Measurements from ENCODE around the gene BRD3.
A peak's percentile ranks its signal among the peaks of the same experiment; 100 is the strongest.

Gene BRD3

DNA sequence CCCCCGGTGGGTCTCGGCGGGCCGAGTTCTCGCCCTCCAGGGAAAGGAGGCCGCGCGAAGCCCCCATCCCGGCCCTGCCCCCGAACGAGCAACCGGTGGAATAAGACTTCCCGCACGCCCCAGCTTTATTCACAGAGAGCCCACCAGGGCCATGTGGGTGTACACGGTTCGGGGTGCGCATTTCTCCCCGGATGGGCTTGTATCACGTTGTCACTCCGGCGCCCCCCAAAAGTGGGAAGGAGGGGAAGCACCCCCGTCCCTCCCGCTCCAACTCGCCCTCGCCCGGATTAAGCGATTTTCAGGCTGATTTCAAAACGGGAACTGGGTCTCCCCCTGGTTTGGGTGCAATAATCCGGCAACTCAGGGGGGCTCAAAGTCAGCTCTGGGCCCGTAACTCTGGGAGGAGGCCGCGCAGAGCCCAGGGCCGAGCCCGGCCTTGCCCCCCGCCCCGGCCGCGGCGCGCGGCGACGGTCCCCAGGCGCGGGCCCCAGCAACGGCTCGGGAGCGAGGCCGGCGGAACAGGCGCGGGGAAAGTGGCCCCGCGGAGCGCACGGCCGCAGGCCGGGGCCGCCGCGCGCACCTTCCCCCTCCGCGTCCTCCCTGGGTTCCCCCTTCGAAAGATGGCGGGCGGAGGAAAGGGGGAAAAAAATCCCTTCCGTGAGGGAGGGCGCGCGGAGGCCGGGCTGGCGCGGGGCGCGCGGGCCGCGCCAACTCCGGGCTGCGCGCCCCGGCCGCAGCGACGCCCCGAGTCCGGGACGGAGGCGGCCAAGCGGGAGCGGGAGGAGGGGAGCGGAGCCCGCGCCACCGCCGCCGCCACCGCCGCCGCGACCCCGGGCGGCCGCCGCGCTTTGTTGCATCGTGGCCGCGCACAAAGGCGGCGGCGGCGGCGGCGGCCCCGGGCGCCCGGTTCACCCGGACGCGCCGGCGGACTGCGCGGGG, 644 bp downstream of the BRD3 start:
- no peak for DNase-seq (ENCODE audit: low read depth)

GRCh38 chr9:134066526-134066912, 1.3 kb downstream of the BRD3 start:
- no peak for DNase-seq (ENCODE audit: low read depth)

- DNase-seq (ENCODE audit: low read depth), result no peak
Observed at GRCh38 chr9:134065612-134066419, 2.0 kb downstream of the BRD3 start.

GRCh38 chr9:134064711-134065110, 3.1 kb downstream of the BRD3 start:
- DNase-seq (ENCODE audit: low read depth), result no peak

GRCh38 chr9:134063571-134064450, 4.0 kb downstream of the BRD3 start:
- DNase-seq (ENCODE audit: low read depth), result no peak

DNA sequence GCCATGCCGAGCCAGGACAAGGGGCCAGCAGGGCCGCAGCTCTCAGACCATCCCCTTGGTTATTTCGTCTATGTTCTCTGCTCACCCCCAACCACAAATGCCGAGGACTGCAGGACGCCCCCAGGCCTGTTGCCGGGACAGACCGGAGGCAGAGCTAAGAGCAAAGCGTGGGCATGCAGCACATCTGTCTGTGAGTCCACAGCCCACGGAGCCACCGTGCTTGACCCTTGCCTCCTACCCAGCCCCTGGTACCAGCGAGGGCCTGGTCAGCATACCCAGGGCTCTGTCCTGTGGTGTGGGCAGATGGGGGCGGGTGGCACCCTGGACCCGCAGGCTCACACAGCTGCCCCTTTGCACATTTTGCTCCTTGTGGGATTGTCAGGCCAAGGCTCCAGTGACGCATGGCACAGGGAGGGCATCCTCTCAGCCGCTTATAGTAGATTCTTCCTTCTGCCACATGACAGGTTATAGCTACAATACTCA, 4.7 kb downstream of the BRD3 start:
- DNase-seq (ENCODE audit: low read depth), result no peak

- DNase-seq (ENCODE audit: low read depth), result no peak
Observed at GRCh38 chr9:134062461-134063087, 5.3 kb downstream of the BRD3 start.

DNA sequence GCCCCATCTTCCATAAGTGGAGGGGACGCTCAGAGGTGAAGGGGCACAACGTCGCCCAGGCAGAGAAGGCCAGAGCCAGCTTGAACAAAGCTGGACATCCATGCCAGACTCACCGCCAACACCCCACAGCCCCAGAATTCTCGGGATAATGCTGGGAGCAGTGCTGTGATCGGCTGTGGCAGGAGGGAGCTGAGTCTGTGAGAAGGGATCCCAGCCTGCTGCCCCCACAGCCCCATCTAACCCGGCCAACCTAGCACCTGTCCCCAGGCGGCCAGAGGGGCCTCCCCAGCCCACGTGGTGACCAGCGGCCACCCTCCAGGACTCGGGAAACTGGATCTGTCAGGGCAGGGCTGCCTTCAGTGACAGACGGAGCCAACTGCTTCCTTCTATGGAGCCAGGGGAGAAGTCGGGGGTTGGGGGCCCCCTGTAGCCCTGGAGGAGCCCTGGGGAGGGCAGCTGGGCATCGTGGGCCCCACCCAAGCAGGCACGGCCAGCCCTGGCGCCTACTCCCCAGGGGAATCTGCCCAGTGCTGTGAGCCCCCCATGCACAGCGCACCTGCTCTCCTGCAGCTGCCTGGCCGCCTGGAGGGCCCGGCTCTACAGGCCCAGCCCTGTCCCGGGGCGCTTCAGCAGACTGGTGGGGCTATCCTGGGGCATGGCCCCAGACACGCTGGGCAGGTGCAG, 6.0 kb downstream of the BRD3 start:
- DNase-seq (ENCODE audit: low read depth), result no peak

- DNase-seq (ENCODE audit: low read depth), result no peak
Observed at GRCh38 chr9:134061019-134061687, 6.7 kb downstream of the BRD3 start.

DNA sequence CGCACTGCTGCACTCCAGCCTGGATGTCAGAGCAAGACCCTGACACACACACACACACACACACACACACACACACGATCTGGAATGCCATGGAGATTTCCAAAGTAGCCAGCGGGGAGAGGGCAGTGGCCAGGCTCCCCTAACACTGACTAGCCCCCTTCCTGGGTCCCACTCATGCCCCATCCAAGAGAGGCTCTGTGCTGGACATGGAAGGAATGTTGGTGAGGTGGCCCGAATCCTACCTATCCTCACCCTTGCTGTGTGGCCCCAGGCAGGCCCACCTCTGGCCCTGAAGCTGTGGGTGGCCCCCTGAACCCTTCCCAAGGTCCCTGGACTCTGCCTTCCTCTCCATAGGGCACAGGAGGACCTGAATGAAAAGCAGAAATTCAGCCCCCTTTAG, 7.3 kb downstream of the BRD3 start:
- no peak for DNase-seq (ENCODE audit: low read depth)

GRCh38 chr9:134059661-134060395, 8.0 kb downstream of the BRD3 start:
- no peak for DNase-seq (ENCODE audit: low read depth)

DNA sequence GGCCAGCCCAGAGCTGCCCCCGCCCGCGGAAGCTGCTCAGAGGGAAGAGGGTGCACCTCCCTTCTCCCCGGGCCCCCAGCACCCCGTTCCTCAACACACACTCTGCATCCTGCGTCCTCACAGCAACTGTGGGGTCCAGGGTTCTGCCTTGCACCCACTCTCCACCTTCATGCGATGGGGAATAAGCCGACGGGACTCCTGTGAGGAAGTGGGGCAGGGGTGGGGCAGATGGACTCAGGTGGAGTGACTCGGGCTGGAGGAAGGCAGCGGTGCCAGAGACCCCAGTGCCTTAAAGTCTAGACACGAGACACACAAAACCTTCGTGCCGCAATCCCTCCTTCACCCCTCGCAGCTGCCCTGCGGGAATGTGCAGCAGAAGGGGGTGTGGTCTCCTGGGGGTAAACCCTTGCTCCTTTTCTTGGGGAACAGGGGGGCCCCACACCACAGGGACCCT, 8.6 kb downstream of the BRD3 start:
- DNase-seq (ENCODE audit: low read depth), result no peak

DNA sequence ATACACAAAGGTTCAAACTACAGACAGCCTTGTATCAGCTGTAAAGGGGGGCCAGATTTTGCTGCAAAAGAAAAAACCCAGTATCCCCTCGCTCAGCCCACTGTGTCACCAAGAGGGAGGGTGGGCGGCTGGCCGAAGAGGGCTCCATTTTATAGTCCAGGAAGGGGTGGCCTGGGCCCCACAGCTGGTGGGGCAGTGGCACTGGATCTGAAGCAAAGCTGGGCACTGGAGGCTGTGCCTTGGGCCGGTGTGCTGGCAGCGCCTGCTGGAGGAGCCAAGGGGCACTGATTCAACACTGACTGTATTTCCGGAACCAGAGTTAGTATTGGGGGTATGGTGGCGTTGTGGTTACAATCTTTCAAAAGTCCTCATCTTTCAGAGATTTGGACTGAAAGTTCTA, 9.1 kb downstream of the BRD3 start:
- DNase-seq (ENCODE audit: low read depth), result peak; percentile 19

GRCh38 chr9:134057751-134058701, 9.8 kb downstream of the BRD3 start:
- no peak for DNase-seq (ENCODE audit: low read depth)

- DNase-seq (ENCODE audit: low read depth), result no peak
Observed at GRCh38 chr9:134057307-134057657, 10.5 kb downstream of the BRD3 start.

DNA sequence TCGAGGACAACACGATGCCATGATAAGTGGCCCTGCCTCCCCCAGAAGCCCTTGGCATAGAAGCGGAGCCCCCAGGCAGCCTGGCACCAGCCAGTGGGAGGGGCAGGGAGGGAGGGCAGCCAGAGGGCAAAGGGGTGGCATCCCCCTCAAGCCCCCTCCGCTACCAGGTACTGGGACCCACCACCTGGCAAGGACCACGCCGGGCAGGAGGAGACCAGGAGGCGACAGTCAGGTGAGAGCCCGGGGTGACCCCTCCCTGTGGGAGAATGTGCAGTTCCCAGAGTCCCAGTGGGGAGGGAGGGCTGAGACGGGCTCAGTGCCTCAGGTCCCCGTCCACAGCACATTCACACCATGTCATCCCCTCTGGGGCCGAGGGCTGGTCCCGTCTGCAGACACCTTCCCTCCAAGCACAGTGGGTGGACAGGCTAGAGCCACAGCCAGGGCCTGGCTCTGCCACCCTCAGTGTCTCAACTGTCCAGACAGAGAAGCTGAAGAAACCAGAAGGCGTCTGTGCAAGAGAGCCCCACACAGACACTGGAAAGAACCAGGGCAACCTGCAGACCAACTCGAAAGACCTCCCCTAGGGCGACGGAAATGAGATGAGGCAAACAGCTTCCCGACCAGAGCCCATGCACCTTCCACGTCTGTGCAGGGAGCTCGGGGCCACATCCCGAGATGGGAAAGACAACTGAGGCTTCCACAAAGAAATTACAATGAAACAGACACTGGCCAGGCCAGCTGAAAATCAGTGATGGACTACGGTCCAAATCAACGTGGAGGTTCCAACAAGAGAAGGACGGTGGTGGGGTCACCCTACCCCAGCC, 11.1 kb downstream of the BRD3 start:
- DNase-seq (ENCODE audit: low read depth), result no peak

DNA sequence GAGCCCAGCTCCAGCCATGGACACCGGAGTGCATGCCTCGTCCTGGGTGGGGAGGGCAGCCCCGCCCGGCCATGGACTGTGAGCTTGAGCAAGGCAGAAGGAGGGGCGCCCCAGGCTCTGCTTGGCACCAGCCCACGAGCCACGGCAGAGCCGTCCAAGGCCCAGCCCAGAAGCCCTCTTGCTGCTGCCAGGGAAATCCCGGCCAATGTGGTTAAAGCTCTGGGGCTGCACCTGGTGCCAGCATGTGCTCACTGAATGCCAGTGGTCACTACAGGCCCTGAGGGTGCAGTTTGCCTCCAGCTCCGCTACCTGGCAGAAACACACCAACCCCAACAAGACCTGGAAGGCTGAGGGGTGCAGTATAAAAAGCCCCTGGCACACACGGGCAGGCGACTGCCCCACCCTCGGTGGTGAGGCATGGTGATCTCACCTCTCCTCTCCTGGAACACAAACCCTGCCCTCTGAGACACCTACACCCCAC, 11.8 kb downstream of the BRD3 start:
- DNase-seq (ENCODE audit: low read depth), result no peak

Data from HS-5 (cell line).